K562 (cell line): ENCODE data around the gene CEP72. TPM values are rescaled to one million over a fixed set of nuclear protein-coding genes. Genes with fewer than 3 reads are reported as not detected.

Experiments used
- ATAC-seq: fragments of 200-7000 bp; cut with Tn5 transposase; 3 replicates; pipeline ENCODE4 v1.9.1; 2020; ENCODE audit warnings: moderate library complexity
- BruUV-seq: library from RNA; stranded (reverse); fragments of 400-500 nt; replicated peaks from 2 replicates; lab custom pipeline; 2021; lab: Mats Ljungman, UMichigan
- CTCF ChIA-PET: fragments of 300-600 bp; formaldehyde crosslinking; extraction: SDS; loops from one replicate; lab custom pipeline; 2021; ENCODE audit warnings: low intra/inter-chr PET ratio; lab: Yijun Ruan, JAX
- POLR2A ChIA-PET: fragments of 300-600, 350-650 bp; sonication (Branson Sonifier 250); formaldehyde crosslinking; extraction: SDS; loops from one replicate; lab custom pipeline; 2021; ENCODE audit warnings: antibody characterized with exemption, inconsistent platforms; lab: Yijun Ruan, JAX
- DNase-seq, 4 experiments: peaks; one replicate each; pipeline versions ENCODE4 v3.0.0 to v3.0.0-alpha.2; 2011 to 2018; ENCODE audit warnings: low spot score in 3 of 4, mixed read lengths in 3 of 4; ENCODE audit errors: extremely low read depth in 1 of 4
- FAIRE-seq: peaks from 2 replicates; lab custom pipeline; 2011; peaks lifted over from hg19 to GRCh38; lab: Jason Lieb, UNC
- H2AFZ ChIP-seq: 2 replicates; pipeline ENCODE4 v1.6.0; 2011; ENCODE audit warnings: low read depth, low read length, control low read depth, inconsistent platforms
- H3K27ac ChIP-seq: fragments of 200-600 bp; 3 replicates; pipeline ENCODE4 v1.8.0; 2011; ENCODE audit warnings: low read depth, mild to moderate bottlenecking, control low read depth, inconsistent platforms, low read length, moderate library complexity, mixed read lengths; ENCODE audit errors: extremely low read depth
- H3K27me3 ChIP-seq, 2 experiments: fragments of 300-600 bp in 1 of 2; 2 replicates in 1 of 2; 3 replicates in 1 of 2; pipeline versions ENCODE4 v1.6.0 to v1.8.0; 2011; ENCODE audit warnings: inconsistent platforms in 2 of 2, low read length in 2 of 2, mild to moderate bottlenecking in 1 of 2, mixed read lengths in 1 of 2, moderate library complexity in 1 of 2; ENCODE audit not compliant: control insufficient read depth in 2 of 2, insufficient read depth in 2 of 2
- H3K36me3 ChIP-seq: fragments of 300-600 bp; 3 replicates; pipeline ENCODE4 v1.8.0; 2011; ENCODE audit warnings: mild to moderate bottlenecking, low read length, inconsistent platforms; ENCODE audit not compliant: control insufficient read depth, insufficient read depth
- H3K4me1 ChIP-seq, 2 experiments: fragments of 200-600 bp in 1 of 2; replicated peaks in 1 of 2; 2 replicates in 1 of 2; 3 replicates in 1 of 2; pipeline versions ENCODE4 v1.5.1 to v1.8.0; 2011; ENCODE audit warnings: inconsistent platforms in 2 of 2, low read length in 2 of 2, mild to moderate bottlenecking in 1 of 2, mixed read lengths in 1 of 2, moderate library complexity in 1 of 2; ENCODE audit not compliant: control insufficient read depth in 2 of 2, insufficient read depth in 2 of 2
- H3K4me2 ChIP-seq: 2 replicates; pipeline ENCODE4 v1.6.1; 2011; ENCODE audit warnings: low read length, control low read depth, inconsistent platforms, mixed read lengths; ENCODE audit not compliant: insufficient read depth
- H3K4me3 ChIP-seq: fragments of 200-600 bp; sonication (generic), shearing (Covaris generic); 2 replicates; pipeline ENCODE4 v1.5.1; 2016; ENCODE audit warnings: control low read depth, inconsistent platforms
- H3K79me2 ChIP-seq: fragments of 200-600 bp; 3 replicates; pipeline ENCODE4 v1.8.0; 2011; ENCODE audit warnings: low read length, inconsistent platforms; ENCODE audit not compliant: control insufficient read depth, insufficient read depth
- H3K9ac ChIP-seq, 2 experiments: 2 replicates each; pipeline versions ENCODE4 v1.6.0 to v1.6.1; 2011; ENCODE audit warnings: low read depth in 2 of 2, low read length in 2 of 2, control low read depth in 1 of 2, inconsistent platforms in 1 of 2, mild to moderate bottlenecking in 1 of 2, mixed read lengths in 1 of 2; ENCODE audit not compliant: insufficient read depth in 1 of 2
- H3K9me1 ChIP-seq: one replicate; pipeline ENCODE4 v1.6.0; 2011; ENCODE audit warnings: inconsistent platforms, mild to moderate bottlenecking, low read length, moderate library complexity; ENCODE audit not compliant: control insufficient read depth, insufficient read depth
- H3K9me3 ChIP-seq: replicated peaks from 2 replicates; pipeline ENCODE4 v1.5.1; 2011; ENCODE audit warnings: low read depth, low read length, inconsistent platforms; ENCODE audit not compliant: control insufficient read depth, insufficient read depth
- H4K20me1 ChIP-seq: replicated peaks from 2 replicates; pipeline ENCODE4 v1.6.1; 2011; ENCODE audit warnings: low read length, inconsistent platforms, mixed read lengths; ENCODE audit not compliant: control insufficient read depth, insufficient read depth
- ILF3 ChIP-seq: fragments of 450-650 bp; IDR thresholded peaks from 2 replicates; pipeline ENCODE4 v1.6.1; 2018; ENCODE audit warnings: antibody characterized with exemption, mild to moderate bottlenecking, moderate library complexity, borderline replicate concordance
- NCOA6 ChIP-seq: fragments of 450-650 bp; IDR thresholded peaks from 2 replicates; pipeline ENCODE4 v1.6.1; 2017; ENCODE audit warnings: mild to moderate bottlenecking
- NR4A1 ChIP-seq, 2 experiments: fragments of 250-450 bp in 1 of 2; fragments of 450-650 bp in 1 of 2; sonication (Bioruptor Pico) in 1 of 2; IDR thresholded peaks; 2 replicates each; pipeline versions ENCODE4 v1.4.0 to v1.6.1; 2016 to 2020; ENCODE audit warnings: mild to moderate bottlenecking in 2 of 2, missing compliant biosample characterization in 1 of 2, missing genetic modification characterization in 1 of 2, moderate library complexity in 1 of 2
- POLR2G ChIP-seq: fragments of 200-400 bp; formaldehyde crosslinking; IDR thresholded peaks from 2 replicates; pipeline ENCODE4 v1.6.1; 2017; ENCODE audit warnings: low read depth, mild to moderate bottlenecking, antibody characterized with exemption, low read length, moderate library complexity
- WGBS: fragments of 100-300 bp; shearing (Covaris generic); methylation state at CpG from one replicate; pipeline ENCODE4 v1.1.6; 2016; ENCODE audit warnings: low coverage, mixed read lengths; ENCODE audit not compliant: insufficient coverage; ENCODE audit errors: missing lambda C conversion rate; 5-methylcytosine and 5-hydroxymethylcytosine counted together
- in situ Hi-C: fragments of 300-500 bp; cut with MboI; formaldehyde crosslinking; loops from 4 replicates; pipeline ENCODE4 v1.15.0; 2018; ENCODE audit warnings: inconsistent platforms, mixed read lengths
- intact Hi-C: fragments of 100-400 bp; cut with micrococcal nuclease; formaldehyde crosslinking; loops from 2 replicates; pipeline ENCODE4 v1.14.2; 2022
- polyA plus RNA-seq, 8 experiments: library from polyadenylated mRNA; depleted of rRNA in 4 of 8; stranded (reverse) in 5 of 8; unstranded in 3 of 8; fragments of >200 nt; fragmentation: Nextera tagmentation in 2 of 8; fragmentation: Illumina TruSeq in 1 of 8; extraction: Ambion mirVana in 2 of 8; extraction: Trizol in 1 of 8; gene quantifications; 2 replicates each; pipeline versions ENCODE4 v1.2.1 to v1.2.3, GENCODE V29; 2011 to 2014; ENCODE audit warnings: inconsistent platforms in 1 of 8, missing spikeins in 1 of 8
- total RNA-seq, 7 experiments: library from RNA; depleted of rRNA in 6 of 7; stranded (reverse); fragments of >200 nt in 6 of 7; fragmentation: Illumina TruSeq in 2 of 7; extraction: Trizol in 2 of 7; gene quantifications; 2 replicates each; pipeline versions ENCODE4 v1.2.1 to v1.2.3, GENCODE V29; 2011 to 2021; ENCODE audit warnings: low replicate concordance in 1 of 7

CEP72 gene
- total and polyA plus RNA-seq, 9 of the 15 experiments (the other 6 are each of a cell fraction or from before 2014, with no cell fraction given), result 0.89 to 38.1 (median 14.2) TPM

DNA sequence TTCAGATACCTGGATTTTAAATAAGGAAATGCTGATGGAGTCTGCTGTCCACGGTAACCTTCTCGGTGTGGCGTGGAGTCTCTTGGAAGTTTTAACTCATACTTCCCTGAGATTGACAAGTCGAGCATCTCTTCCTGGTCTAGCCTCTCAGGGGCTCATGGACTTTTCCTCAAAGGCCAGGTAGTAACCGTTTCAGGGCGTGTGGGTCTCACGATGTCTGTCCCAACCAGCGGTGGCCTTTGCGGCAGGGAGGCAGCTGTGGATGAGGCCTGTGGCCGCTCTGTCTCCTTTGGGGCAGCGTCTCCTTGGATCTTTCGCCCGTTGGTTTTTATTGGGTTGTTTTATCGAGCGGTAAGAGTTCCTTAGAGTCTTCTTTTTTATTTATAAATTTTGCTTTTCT, 32.8 kb downstream of the CEP72 start:
- BruUV-seq, result no TSS peak
- no peak overlapping the region for H3K4me2 ChIP-seq
- POLR2A ChIA-PET, result interaction anchor here (0.6 kb wide), 1 partner anchor 22 kb away, joined by 3 read pairs; no protein-coding TSS in a partner anchor

DNA sequence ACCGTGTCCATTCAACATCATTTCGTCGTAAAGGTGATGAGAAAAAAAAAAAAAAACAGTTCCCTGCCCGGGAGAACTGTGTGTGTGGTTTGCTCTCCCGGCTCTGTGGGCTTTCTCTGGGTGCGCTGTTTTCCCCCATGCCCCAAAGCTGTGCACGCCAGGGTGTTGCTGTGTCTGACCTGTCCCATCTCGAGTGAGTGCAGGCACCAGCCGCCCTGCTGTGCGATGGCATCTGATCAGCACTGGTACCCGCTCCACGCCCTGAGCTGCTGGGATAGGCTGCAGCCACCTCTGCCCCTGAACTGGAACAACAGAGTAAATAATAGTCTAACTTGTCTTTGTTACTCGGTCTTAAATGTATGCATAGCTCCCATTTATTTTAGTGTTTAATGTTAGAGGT, 33.3 kb downstream of the CEP72 start:
- POLR2A ChIA-PET, result interaction anchor here (0.6 kb wide), 1 partner anchor 23 kb away, joined by 3 read pairs; no protein-coding TSS in a partner anchor
- 96% methylated on average over 10 of the region's 13 CpGs for WGBS
- BruUV-seq, result no TSS peak
- no peaks in the 10 kb centered on the region for H3K27me3 ChIP-seq
- H3K4me2 ChIP-seq, result no peak overlapping the region
- ATAC-seq (no peak), DNase-seq (no peak), FAIRE-seq (no peak)
- peaks cover 6% of the 10 kb centered on the region; the same call in 1 of the 3 replicates for H3K79me2 ChIP-seq
- intact Hi-C loops, result no loop called here
- H3K9ac ChIP-seq, result no peak overlapping the region
- CTCF ChIA-PET, result no interaction called here
- in situ Hi-C loops, result no loop called here
- peaks cover 85% of the 10 kb centered on the region for H3K36me3 ChIP-seq
- H3K4me3 ChIP-seq, result no peak overlapping the region
- peaks cover 24% of the 10 kb centered on the region for H3K9me3 ChIP-seq
- no peaks in the 10 kb centered on the region for H4K20me1 ChIP-seq
- H3K4me1 ChIP-seq, result peaks cover 0 to 3% of the 10 kb centered on the region in 2 experiments; a peak in 1 of 5 replicates
- no peaks in the 10 kb centered on the region for H3K9me1 ChIP-seq
- H2AFZ ChIP-seq, result no peak overlapping the region
- H3K27ac ChIP-seq, result no peak overlapping the region
- TF ChIP-seq NR4A1 (CRISPR knock-in tag; IDR thresholded peaks at IDR 0.05) (no peak), NR4A1 (tag; IDR thresholded peaks at IDR 0.05) (no peak), POLR2G (0 out of 2 replicates have a peak, but pooled peaks have one; percentile 45)

More for the DNA sequence above, 32.8 kb downstream of the CEP72 start:
- DNase-seq (no peak), FAIRE-seq (no peak), ATAC-seq (no peak)
- intact Hi-C loops (no loop called here), in situ Hi-C loops (no loop called here)
- Histone ChIP-seq H3K4me1 (peaks cover 0 to 3% of the 10 kb centered on the region in 2 experiments; a peak in 1 of 5 replicates), H3K79me2 (peaks cover 6% of the 10 kb centered on the region; the same call in 1 of the 3 replicates), H3K27ac (no peak overlapping the region), H3K9me1 (no peaks in the 10 kb centered on the region), H2AFZ (no peak overlapping the region), H3K9ac (no peak overlapping the region), H3K9me3 (peaks cover 23% of the 10 kb centered on the region), H4K20me1 (no peaks in the 10 kb centered on the region; the same call in 1 of the 2 replicates), H3K36me3 (peaks cover 88% of the 10 kb centered on the region), H3K27me3 (no peaks in the 10 kb centered on the region), H3K4me3 (no peak overlapping the region)
- TF ChIP-seq ILF3, result no peak
- TF ChIP-seq POLR2G, result 0 out of 2 replicates have a peak, but pooled peaks have one; percentile 5
- TF ChIP-seq NCOA6, result no peak
- WGBS, result 97% methylated on average over 15 of the region's 15 CpGs
- CTCF ChIA-PET, result no interaction called here
